GM23338 (cell line): ENCODE data around the gene FIGN. TPM values are rescaled to one million over a fixed set of nuclear protein-coding genes. Genes with fewer than 3 reads are reported as not detected.

ENCODE experiments used
- ATAC-seq: fragments of 200-7000 bp; cut with Tn5 transposase; 3 replicates; pipeline ENCODE4 v1.9.1; 2020
- DNase-seq: peaks from one replicate; pipeline ENCODE4 v3.0.0-alpha.2; 2015; ENCODE audit warnings: low spot score
- H2AFZ ChIP-seq: fragments of 200-600 bp; sonication (generic); 2 replicates; pipeline ENCODE4 v1.8.0; 2016; ENCODE audit warnings: antibody characterized with exemption, mild to moderate bottlenecking, moderate library complexity
- H3F3A ChIP-seq: fragments of 200-600 bp; sonication (generic); replicated peaks from 2 replicates; pipeline ENCODE4 v1.8.0; 2017; ENCODE audit warnings: antibody characterized with exemption, mixed run types, low read depth
- H3K27ac ChIP-seq: fragments of 200-600 bp; sonication (generic); 2 replicates; pipeline ENCODE4 v1.6.1; 2016; ENCODE audit warnings: low read depth
- H3K27me3 ChIP-seq: fragments of 200-600 bp; sonication (generic); 2 replicates; pipeline ENCODE4 v1.8.0; 2016; ENCODE audit warnings: mild to moderate bottlenecking, mixed run types, moderate library complexity; ENCODE audit not compliant: insufficient read depth
- H3K36me3 ChIP-seq: fragments of 200-600 bp; sonication (generic); 2 replicates; pipeline ENCODE4 v1.8.0; 2016; ENCODE audit warnings: mild to moderate bottlenecking; ENCODE audit not compliant: insufficient read depth
- H3K4me1 ChIP-seq: fragments of 200-600 bp; sonication (generic); 2 replicates; pipeline ENCODE4 v1.8.0; 2016; ENCODE audit warnings: mild to moderate bottlenecking, moderate library complexity; ENCODE audit not compliant: insufficient read depth
- H3K4me2 ChIP-seq: fragments of 200-600 bp; sonication (generic); 2 replicates; pipeline ENCODE4 v1.7.1; 2017; ENCODE audit warnings: mixed run types
- H3K4me3 ChIP-seq: fragments of 200-600 bp; sonication (generic); 2 replicates; pipeline ENCODE4 v1.6.1; 2016; ENCODE audit warnings: mixed run types
- H3K79me2 ChIP-seq: fragments of 200-600 bp; sonication (generic); replicated peaks from 2 replicates; pipeline ENCODE4 v1.8.0; 2017; ENCODE audit warnings: mild to moderate bottlenecking; ENCODE audit not compliant: insufficient read depth
- H3K9me2 ChIP-seq: fragments of 200-600 bp; sonication (generic); 2 replicates; pipeline ENCODE4 v1.8.0; 2017; ENCODE audit not compliant: insufficient read depth
- H4K20me1 ChIP-seq: fragments of 200-600 bp; sonication (generic); replicated peaks from 2 replicates; pipeline ENCODE4 v1.8.0; 2017; ENCODE audit warnings: mild to moderate bottlenecking; ENCODE audit not compliant: insufficient read depth
- H3K27ac Mint-ChIP-seq: 2 replicates; pipeline ENCODE4 v1.8.0; 2020; ENCODE audit warnings: inconsistent platforms, mild to moderate bottlenecking, moderate library complexity, mixed read lengths
- H3K27me3 Mint-ChIP-seq: 3 replicates; pipeline ENCODE4 v1.8.0; 2022; ENCODE audit warnings: low read depth, mild to moderate bottlenecking, moderate library complexity, mixed read lengths, inconsistent platforms; ENCODE audit not compliant: insufficient read depth, poor library complexity
- H3K36me3 Mint-ChIP-seq: 3 replicates; pipeline ENCODE4 v1.8.0; 2021; ENCODE audit warnings: low read depth, mild to moderate bottlenecking, inconsistent platforms, moderate library complexity, mixed read lengths
- H3K4me1 Mint-ChIP-seq: 3 replicates; pipeline ENCODE4 v1.8.0; 2020; ENCODE audit warnings: mild to moderate bottlenecking, inconsistent platforms, mixed read lengths
- H3K4me3 Mint-ChIP-seq: 3 replicates; pipeline ENCODE4 v1.8.0; 2021; ENCODE audit warnings: moderate library complexity, mild to moderate bottlenecking, inconsistent platforms, mixed read lengths
- H3K9me3 Mint-ChIP-seq: 3 replicates; pipeline ENCODE4 v1.8.0; 2020; ENCODE audit warnings: moderate library complexity, mild to moderate bottlenecking, inconsistent platforms, mixed read lengths
- CREB1 ChIP-seq: fragments of 250-450 bp; sonication (Bioruptor Pico); IDR thresholded peaks from 2 replicates; pipeline ENCODE4 v1.5.0; 2020; ENCODE audit warnings: low read depth, mild to moderate bottlenecking, moderate library complexity
- CTCF ChIP-seq, 2 experiments: fragments of 200-600 bp in 1 of 2; sonication (generic) in 1 of 2; conservative IDR thresholded peaks; 2 replicates each; pipeline versions ENCODE4 v1.5.1 to v1.6.1; 2016 to 2017; ENCODE audit warnings: antibody characterized with exemption in 2 of 2, low read depth in 2 of 2, mild to moderate bottlenecking in 2 of 2, moderate library complexity in 1 of 2
- ETS1 ChIP-seq: IDR thresholded peaks from 2 replicates; pipeline ENCODE4 v1.6.1; 2016; ENCODE audit warnings: antibody characterized with exemption
- EZH2 ChIP-seq: fragments of 200-600 bp; sonication (generic); IDR thresholded peaks from one replicate; pipeline ENCODE4 v1.8.0; 2017; ENCODE audit warnings: antibody characterized with exemption, mild to moderate bottlenecking, low read depth; ENCODE audit not compliant: unreplicated experiment
- EZH2phosphoT487 ChIP-seq: fragments of 200-600 bp; sonication (generic); IDR thresholded peaks from one replicate; pipeline ENCODE4 v1.8.1; 2018; ENCODE audit warnings: antibody characterized with exemption; ENCODE audit not compliant: unreplicated experiment
- JUNB ChIP-seq: IDR thresholded peaks from one replicate; pipeline ENCODE4 v1.6.1; 2016; ENCODE audit warnings: antibody characterized with exemption; ENCODE audit not compliant: unreplicated experiment
- NANOG ChIP-seq: IDR thresholded peaks from 2 replicates; pipeline ENCODE4 v1.6.1; 2016; ENCODE audit warnings: antibody characterized with exemption, borderline replicate concordance
- POLR2AphosphoS5 ChIP-seq: IDR thresholded peaks from 2 replicates; pipeline ENCODE4 v1.6.1; 2016; ENCODE audit warnings: antibody characterized with exemption, low read depth
- STAT1 ChIP-seq: IDR thresholded peaks from one replicate; pipeline ENCODE4 v1.6.1; 2016; ENCODE audit warnings: antibody characterized with exemption; ENCODE audit not compliant: unreplicated experiment
- ZNF114 ChIP-seq: fragments of 250-450 bp; sonication (Bioruptor Pico); IDR thresholded peaks from 2 replicates; pipeline ENCODE4 v1.5.0; 2020; ENCODE audit warnings: mild to moderate bottlenecking, moderate library complexity
- ZNF331 ChIP-seq: fragments of 250-450 bp; sonication (Bioruptor Pico); IDR thresholded peaks from 2 replicates; pipeline ENCODE4 v1.5.0; 2020; ENCODE audit warnings: low read depth, mild to moderate bottlenecking, moderate library complexity
- polyA plus RNA-seq: library from polyadenylated mRNA; unstranded; fragments of >200 nt; fragmentation: Nextera tagmentation; extraction: Ambion mirVana; gene quantifications from 2 replicates; pipeline ENCODE4 v1.2.1, GENCODE V29; 2016
- total RNA-seq: library from RNA; depleted of rRNA; stranded (reverse); fragments of >200 nt; shearing (Covaris generic); gene quantifications from 2 replicates; pipeline ENCODE4 v1.2.3, GENCODE V29; 2014
- TF ChIP-seq, protein P1 (sequence below): fragments of 250-450 bp; sonication (Bioruptor Pico); IDR thresholded peaks from 2 replicates; pipeline ENCODE4 v1.5.0; 2020; ENCODE audit warnings: mild to moderate bottlenecking, moderate library complexity
- TF ChIP-seq, protein P2 (sequence below): IDR thresholded peaks from one replicate; pipeline ENCODE4 v1.6.1; 2018; ENCODE audit warnings: antibody characterized with exemption; ENCODE audit not compliant: unreplicated experiment

The FIGN gene
- total and polyA plus RNA-seq, 2 experiments from 2014 or later: 17.2 to 23.6 TPM

GRCh38 chr2:163670929-163671328, 64.9 kb downstream of the FIGN start:
- Histone ChIP-seq H3K27ac (no peak overlapping the region), H2AFZ (no peak overlapping the region), H3K4me2 (no peak overlapping the region), H3K9me2 (no peaks in the 10 kb centered on the region), H3K79me2 (peaks cover 9% of the 10 kb centered on the region; the same call in 1 of the 2 replicates), H3K36me3 (no peaks in the 10 kb centered on the region), H3K4me3 (no peak overlapping the region), H3F3A (no peaks in the 10 kb centered on the region), H3K27me3 (no peaks in the 10 kb centered on the region), H4K20me1 (peaks cover 5% of the 10 kb centered on the region; the same call in 1 of the 2 replicates), H3K4me1 (no peaks in the 10 kb centered on the region)
- H3K4me3 Mint-ChIP-seq: no peak overlapping the region
- TF ChIP-seq, protein P1, sequence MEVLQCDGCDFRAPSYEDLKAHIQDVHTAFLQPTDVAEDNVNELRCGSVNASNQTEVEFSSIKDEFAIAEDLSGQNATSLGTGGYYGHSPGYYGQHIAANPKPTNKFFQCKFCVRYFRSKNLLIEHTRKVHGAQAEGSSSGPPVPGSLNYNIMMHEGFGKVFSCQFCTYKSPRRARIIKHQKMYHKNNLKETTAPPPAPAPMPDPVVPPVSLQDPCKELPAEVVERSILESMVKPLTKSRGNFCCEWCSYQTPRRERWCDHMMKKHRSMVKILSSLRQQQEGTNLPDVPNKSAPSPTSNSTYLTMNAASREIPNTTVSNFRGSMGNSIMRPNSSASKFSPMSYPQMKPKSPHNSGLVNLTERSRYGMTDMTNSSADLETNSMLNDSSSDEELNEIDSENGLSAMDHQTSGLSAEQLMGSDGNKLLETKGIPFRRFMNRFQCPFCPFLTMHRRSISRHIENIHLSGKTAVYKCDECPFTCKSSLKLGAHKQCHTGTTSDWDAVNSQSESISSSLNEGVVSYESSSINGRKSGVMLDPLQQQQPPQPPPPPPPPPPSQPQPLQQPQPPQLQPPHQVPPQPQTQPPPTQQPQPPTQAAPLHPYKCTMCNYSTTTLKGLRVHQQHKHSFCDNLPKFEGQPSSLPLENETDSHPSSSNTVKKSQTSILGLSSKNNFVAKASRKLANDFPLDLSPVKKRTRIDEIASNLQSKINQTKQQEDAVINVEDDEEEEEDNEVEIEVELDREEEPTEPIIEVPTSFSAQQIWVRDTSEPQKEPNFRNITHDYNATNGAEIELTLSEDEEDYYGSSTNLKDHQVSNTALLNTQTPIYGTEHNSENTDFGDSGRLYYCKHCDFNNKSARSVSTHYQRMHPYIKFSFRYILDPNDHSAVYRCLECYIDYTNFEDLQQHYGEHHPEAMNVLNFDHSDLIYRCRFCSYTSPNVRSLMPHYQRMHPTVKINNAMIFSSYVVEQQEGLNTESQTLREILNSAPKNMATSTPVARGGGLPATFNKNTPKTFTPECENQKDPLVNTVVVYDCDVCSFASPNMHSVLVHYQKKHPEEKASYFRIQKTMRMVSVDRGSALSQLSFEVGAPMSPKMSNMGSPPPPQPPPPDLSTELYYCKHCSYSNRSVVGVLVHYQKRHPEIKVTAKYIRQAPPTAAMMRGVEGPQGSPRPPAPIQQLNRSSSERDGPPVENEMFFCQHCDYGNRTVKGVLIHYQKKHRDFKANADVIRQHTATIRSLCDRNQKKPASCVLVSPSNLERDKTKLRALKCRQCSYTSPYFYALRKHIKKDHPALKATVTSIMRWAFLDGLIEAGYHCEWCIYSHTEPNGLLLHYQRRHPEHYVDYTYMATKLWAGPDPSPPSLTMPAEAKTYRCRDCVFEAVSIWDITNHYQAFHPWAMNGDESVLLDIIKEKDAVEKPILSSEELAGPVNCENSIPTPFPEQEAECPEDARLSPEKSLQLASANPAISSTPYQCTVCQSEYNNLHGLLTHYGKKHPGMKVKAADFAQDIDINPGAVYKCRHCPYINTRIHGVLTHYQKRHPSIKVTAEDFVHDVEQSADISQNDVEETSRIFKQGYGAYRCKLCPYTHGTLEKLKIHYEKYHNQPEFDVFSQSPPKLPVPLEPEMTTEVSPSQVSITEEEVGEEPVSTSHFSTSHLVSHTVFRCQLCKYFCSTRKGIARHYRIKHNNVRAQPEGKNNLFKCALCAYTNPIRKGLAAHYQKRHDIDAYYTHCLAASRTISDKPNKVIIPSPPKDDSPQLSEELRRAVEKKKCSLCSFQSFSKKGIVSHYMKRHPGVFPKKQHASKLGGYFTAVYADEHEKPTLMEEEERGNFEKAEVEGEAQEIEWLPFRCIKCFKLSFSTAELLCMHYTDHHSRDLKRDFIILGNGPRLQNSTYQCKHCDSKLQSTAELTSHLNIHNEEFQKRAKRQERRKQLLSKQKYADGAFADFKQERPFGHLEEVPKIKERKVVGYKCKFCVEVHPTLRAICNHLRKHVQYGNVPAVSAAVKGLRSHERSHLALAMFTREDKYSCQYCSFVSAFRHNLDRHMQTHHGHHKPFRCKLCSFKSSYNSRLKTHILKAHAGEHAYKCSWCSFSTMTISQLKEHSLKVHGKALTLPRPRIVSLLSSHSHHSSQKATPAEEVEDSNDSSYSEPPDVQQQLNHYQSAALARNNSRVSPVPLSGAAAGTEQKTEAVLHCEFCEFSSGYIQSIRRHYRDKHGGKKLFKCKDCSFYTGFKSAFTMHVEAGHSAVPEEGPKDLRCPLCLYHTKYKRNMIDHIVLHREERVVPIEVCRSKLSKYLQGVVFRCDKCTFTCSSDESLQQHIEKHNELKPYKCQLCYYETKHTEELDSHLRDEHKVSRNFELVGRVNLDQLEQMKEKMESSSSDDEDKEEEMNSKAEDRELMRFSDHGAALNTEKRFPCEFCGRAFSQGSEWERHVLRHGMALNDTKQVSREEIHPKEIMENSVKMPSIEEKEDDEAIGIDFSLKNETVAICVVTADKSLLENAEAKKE: no peak
- TF ChIP-seq, protein P2, sequence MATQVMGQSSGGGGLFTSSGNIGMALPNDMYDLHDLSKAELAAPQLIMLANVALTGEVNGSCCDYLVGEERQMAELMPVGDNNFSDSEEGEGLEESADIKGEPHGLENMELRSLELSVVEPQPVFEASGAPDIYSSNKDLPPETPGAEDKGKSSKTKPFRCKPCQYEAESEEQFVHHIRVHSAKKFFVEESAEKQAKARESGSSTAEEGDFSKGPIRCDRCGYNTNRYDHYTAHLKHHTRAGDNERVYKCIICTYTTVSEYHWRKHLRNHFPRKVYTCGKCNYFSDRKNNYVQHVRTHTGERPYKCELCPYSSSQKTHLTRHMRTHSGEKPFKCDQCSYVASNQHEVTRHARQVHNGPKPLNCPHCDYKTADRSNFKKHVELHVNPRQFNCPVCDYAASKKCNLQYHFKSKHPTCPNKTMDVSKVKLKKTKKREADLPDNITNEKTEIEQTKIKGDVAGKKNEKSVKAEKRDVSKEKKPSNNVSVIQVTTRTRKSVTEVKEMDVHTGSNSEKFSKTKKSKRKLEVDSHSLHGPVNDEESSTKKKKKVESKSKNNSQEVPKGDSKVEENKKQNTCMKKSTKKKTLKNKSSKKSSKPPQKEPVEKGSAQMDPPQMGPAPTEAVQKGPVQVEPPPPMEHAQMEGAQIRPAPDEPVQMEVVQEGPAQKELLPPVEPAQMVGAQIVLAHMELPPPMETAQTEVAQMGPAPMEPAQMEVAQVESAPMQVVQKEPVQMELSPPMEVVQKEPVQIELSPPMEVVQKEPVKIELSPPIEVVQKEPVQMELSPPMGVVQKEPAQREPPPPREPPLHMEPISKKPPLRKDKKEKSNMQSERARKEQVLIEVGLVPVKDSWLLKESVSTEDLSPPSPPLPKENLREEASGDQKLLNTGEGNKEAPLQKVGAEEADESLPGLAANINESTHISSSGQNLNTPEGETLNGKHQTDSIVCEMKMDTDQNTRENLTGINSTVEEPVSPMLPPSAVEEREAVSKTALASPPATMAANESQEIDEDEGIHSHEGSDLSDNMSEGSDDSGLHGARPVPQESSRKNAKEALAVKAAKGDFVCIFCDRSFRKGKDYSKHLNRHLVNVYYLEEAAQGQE: no peak
- TF ChIP-seq CREB1 (no peak), JUNB (no peak), NANOG (no peak), STAT1 (no peak), ZNF114 (CRISPR knock-in tag) (no peak), CTCF (conservative IDR thresholded peaks at IDR 0.05; ENCODE audit: low read depth in 2 of 2) (no peak), EZH2phosphoT487 (no peak), ZNF331 (no peak), ETS1 (no peak), POLR2AphosphoS5 (no peak), EZH2 (no peak)
- ATAC-seq: no peak
- H3K27me3 Mint-ChIP-seq: no peaks in the 10 kb centered on the region
- H3K4me1 Mint-ChIP-seq: peaks cover 18% of the 10 kb centered on the region; the same call in 2 of the 3 replicates
- no peak overlapping the region for H3K27ac Mint-ChIP-seq
- no peaks in the 10 kb centered on the region; the same call in 2 of the 3 replicates for H3K36me3 Mint-ChIP-seq
- DNase-seq: no peak
- H3K9me3 Mint-ChIP-seq: no peaks in the 10 kb centered on the region
